Stimulated activated CD4-positive, alpha-beta T cell treated with anti-CD3 and anti-CD28 coated beads, Interleukin-12 subunit alpha, Interleukin-12 subunit beta, amount 100 ng/mL, for 48 hours (primary cell): ENCODE data around the gene METTL23.

Experiments
- DNase-seq, 3 donors: peaks; one replicate each; pipeline ENCODE4 v3.0.0-alpha.2; 2020; ENCODE audit warnings: low read depth in 2 of 3, low spot score in 1 of 3

METTL23 gene

GRCh38 chr17:76755285-76755684, 28.6 kb downstream of the METTL23 start:
- no peak for DNase-seq

- DNase-seq, result no peak
Measured at GRCh38 chr17:76757256-76757655, 30.6 kb downstream of the METTL23 start.

- no peak for DNase-seq
Measured at GRCh38 chr17:76758570-76758969, 31.9 kb downstream of the METTL23 start.

GRCh38 chr17:76772842-76773525, 46.3 kb downstream of the METTL23 start:
- DNase-seq, result peak; percentile 20 to 30 (median 22)

GRCh38 chr17:76775021-76775600, 48.5 kb downstream of the METTL23 start:
- no peak for DNase-seq

- no peak for DNase-seq
Measured at GRCh38 chr17:76781056-76781982, 54.7 kb downstream of the METTL23 start.

GRCh38 chr17:76783146-76783545, 56.5 kb downstream of the METTL23 start:
- DNase-seq, result no peak
